Measurements from ENCODE around the gene MCM3AP. TPM values are rescaled to one million over a fixed set of nuclear protein-coding genes. Genes with fewer than 3 reads are reported as not detected.

MCM3AP gene
- total and polyA plus RNA-seq, 9 of the 15 experiments (the other 6 are each of a cell fraction or from before 2014, with no cell fraction given) = 6.5 to 179 (median 69.6) TPM

GRCh38 chr21:46323227-46323709 is 37.9 kb upstream of the MCM3AP start (continued):
- TF ChIP-seq NFYB (IDR thresholded peaks at IDR 0.05; ENCODE audit: extremely low read depth, insufficient read length) = no peak
- no peak for TF ChIP-seq ZNF695 (CRISPR knock-in tag; IDR thresholded peaks at IDR 0.05)
- no peak for TF ChIP-seq SRSF9 (IDR thresholded peaks at IDR 0.05; ENCODE audit: borderline replicate concordance, low read depth, low read length)
- TF ChIP-seq ZBTB7A (IDR thresholded peaks at IDR 0.05; ENCODE audit: borderline replicate concordance, control insufficient read depth, low read depth, low read length) = peak; percentile 86; the same call in 1 of the 2 replicates
- no peak for TF ChIP-seq HNRNPLL (IDR thresholded peaks at IDR 0.05; ENCODE audit: low read depth, low read length, poor library complexity, severe bottlenecking)
- TF ChIP-seq ZHX1 (conservative IDR thresholded peaks at IDR 0.05; ENCODE audit: low read length) = no peak
- TF ChIP-seq RBM15 (IDR thresholded peaks at IDR 0.05; ENCODE audit: insufficient read depth, low read length) = no peak
- TF ChIP-seq RFX7 (CRISPR knock-in tag; IDR thresholded peaks at IDR 0.05) = no peak
- no peak for TF ChIP-seq ZNF436 (CRISPR knock-in tag; IDR thresholded peaks at IDR 0.05)
- TF ChIP-seq ZNF3 (CRISPR knock-in tag; IDR thresholded peaks at IDR 0.05) = no peak
- TF ChIP-seq TSHZ1 (CRISPR knock-in tag; IDR thresholded peaks at IDR 0.05) = no peak
- no peak for TF ChIP-seq GTF2B (IDR thresholded peaks at IDR 0.05; ENCODE audit: extremely low read depth, insufficient read length)
- TF ChIP-seq PRPF4 (IDR thresholded peaks at IDR 0.05; ENCODE audit: insufficient read depth, low read depth, low read length, poor library complexity, severe bottlenecking) = no peak
- TF ChIP-seq ZNF507 (tag; conservative IDR thresholded peaks at IDR 0.05) = no peak
- no peak; a peak in 1 of 4 replicates for TF ChIP-seq SRF (CRISPR knock-in tag; IDR thresholded peaks at IDR 0.05)
- TF ChIP-seq TFAP4 (CRISPR knock-in tag; IDR thresholded peaks at IDR 0.05; ENCODE audit: borderline replicate concordance) = no peak

Measured in K562 (cell line).